Endometrial microvascular endothelial cells (primary cell): Measurements from ENCODE around the gene HIGD1B. TPM values are rescaled to one million over a fixed set of nuclear protein-coding genes. Genes with fewer than 3 reads are reported as not detected.

Experiments used
- in situ Hi-C: cut with HindIII; loops from 2 replicates; pipeline ENCODE4 v1.10.0; 2017; ENCODE audit warnings: low sequenced_read_pairs, low pct_unique_long_range_greater_than_20kb; ENCODE audit errors: inconsistent ontology term
- total RNA-seq: library from RNA; depleted of rRNA; stranded (reverse); fragments of >200 nt; gene quantifications from one replicate; pipeline ENCODE4 v1.2.3, GENCODE V29; 2015; ENCODE audit errors: inconsistent ontology term

The HIGD1B gene
- total RNA-seq, 1 donor from 2014 or later: not detected

GRCh38 chr17:44830359-44831288, 17.1 kb upstream of the HIGD1B start:
- in situ Hi-C loops: no loop called here

GRCh38 chr17:44831371-44831770, 16.3 kb upstream of the HIGD1B start:
- in situ Hi-C loops: no loop called here

- in situ Hi-C loops: no loop called here
These were observed 14.9 kb upstream of the HIGD1B start for GRCh38 chr17:44832805-44833204.

DNA sequence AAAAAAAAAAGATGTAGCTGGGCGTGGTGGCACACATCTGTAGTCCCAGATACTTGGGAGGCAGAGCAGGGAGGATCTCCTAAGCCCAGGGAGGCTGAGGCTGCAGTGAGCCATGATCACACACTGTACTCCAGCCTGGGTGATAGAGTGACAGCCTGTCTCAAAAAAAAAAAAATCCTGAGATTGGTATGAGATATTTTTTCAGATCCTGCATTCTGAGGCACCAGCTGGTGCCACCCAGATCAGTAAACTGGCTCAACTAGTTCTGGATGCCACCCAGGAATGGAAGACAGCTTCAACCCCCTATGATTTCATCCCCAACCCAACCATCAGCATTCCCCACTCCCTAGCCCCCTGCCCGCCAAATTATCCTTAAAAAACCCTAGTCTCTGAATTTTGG, 10.5 kb upstream of the HIGD1B start:
- in situ Hi-C loops: no loop called here

DNA sequence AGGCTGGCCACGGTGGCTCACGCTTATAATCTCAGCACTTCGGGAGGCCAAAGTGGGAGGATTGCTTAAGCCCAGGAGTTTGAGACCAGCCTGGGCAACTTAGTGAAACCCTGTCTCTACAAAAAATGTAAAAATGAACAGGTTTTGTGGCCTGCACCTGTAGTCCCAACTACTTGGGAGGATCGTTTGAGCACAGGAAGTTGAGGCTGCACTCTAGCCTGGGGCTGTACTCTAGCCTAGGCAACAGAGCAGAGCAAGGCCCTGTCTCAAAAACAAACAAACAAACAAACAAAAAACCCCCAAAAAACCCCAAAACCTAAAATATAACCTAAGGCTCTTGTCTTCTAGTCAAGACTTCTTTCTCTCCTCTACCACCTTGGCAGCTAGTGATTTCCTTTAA, 7.4 kb upstream of the HIGD1B start:
- in situ Hi-C loops: no loop called here

GRCh38 chr17:44840936-44841335, 6.7 kb upstream of the HIGD1B start:
- in situ Hi-C loops: no loop called here

- in situ Hi-C loops: no loop called here
These were observed 4.9 kb upstream of the HIGD1B start for GRCh38 chr17:44842748-44843147.

DNA sequence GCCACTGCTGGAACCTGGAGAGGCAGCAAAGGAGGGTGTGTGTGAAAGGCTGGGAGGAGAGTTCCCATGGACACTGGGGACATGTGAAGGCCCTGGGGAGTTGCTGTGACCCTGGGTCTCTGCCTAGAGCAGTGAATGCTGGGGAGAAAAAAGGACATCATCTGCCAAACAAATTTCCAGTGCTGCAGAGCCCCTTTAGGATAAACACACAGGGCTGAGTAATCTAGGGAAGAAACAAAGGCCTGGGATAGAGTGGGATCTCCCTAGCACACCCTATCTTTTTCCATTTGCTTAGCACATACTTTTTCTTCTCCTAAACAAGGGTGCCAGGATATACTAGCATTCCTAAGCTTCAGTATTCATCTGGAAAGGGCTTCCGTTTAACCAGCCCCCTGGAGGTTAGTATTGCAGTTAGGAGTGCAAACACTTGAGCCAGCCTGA, 3.3 kb upstream of the HIGD1B start:
- in situ Hi-C loops: no loop called here

- in situ Hi-C loops: no loop called here
These were observed 1.5 kb upstream of the HIGD1B start for GRCh38 chr17:44846206-44846605.

DNA sequence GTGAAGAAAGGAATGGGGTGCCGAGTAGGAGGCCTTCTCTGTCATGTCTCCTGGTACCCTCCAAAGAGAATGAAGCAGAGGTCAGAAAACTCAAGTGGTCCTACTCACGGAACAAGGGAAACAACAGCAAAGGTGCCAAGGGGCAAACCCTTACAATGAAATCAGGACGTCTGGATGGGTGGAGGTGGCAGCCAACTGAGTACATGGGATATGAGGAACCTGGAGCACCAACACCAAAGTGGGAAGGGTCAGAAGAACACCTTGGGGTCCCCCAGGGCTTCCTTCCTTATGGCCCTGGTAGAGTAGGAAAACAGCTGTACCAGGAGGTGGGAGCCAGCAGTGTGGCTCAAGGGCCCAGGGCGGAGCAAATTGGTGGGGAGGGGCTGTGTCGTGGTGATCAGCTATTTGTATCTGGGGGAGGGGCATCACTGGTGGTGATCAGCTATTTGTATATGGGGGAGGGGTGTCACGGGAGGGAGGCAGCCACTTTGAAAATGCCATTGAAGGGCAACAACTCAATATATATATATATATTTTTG, 643 bp downstream of the HIGD1B start:
- in situ Hi-C loops: no loop called here

DNA sequence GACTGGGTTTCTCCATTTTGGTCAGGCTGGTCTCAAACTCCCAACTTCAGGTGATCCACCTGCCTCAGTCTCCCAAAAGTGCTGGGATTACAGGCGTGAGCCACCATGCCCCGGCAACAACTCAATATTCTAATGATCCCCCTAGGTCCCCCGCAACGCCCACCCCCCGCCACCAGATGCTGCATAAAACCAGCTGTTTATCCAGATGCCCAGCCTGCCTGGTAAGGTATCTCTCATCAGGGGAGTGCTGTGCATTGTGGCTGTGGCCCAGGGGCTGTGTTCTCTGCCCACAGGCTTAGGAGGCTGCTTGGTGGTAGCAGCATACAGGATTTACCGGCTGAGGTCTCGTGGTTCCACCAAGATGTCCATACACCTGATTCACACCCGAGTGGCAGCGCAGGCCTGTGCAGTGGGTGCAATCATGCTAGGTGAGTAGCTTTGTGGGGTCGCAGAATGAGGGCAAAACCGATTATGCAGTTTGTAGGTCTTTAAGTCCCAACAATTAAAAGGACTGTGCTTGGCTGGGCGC, 1.3 kb downstream of the HIGD1B start:
- in situ Hi-C loops: no loop called here

GRCh38 chr17:44850025-44850424, 2.3 kb downstream of the HIGD1B start:
- in situ Hi-C loops: no loop called here

DNA sequence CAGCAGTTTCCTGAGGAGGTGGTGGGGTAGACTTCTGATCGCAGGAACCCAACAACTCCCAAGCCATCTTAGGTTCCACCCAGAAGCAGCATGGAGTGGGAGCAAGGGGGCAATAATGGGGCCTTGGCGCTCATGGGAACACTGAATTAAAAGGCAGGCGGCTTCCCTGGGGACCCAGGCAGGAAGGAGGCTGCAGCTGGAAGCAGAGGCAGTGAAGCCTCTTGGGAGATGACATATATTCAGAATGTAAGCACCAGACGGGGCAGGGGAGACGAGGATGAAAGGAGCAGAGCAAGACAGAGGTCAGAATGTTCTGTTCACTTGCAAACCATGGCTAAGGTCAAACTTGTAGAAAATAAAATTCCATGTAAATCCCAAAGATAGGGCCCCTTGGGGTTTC, 2.9 kb downstream of the HIGD1B start:
- in situ Hi-C loops: no loop called here

GRCh38 chr17:44854192-44854591, 6.5 kb downstream of the HIGD1B start:
- in situ Hi-C loops: no loop called here

- in situ Hi-C loops: no loop called here
These were observed 12.0 kb downstream of the HIGD1B start for GRCh38 chr17:44859701-44860100.

DNA sequence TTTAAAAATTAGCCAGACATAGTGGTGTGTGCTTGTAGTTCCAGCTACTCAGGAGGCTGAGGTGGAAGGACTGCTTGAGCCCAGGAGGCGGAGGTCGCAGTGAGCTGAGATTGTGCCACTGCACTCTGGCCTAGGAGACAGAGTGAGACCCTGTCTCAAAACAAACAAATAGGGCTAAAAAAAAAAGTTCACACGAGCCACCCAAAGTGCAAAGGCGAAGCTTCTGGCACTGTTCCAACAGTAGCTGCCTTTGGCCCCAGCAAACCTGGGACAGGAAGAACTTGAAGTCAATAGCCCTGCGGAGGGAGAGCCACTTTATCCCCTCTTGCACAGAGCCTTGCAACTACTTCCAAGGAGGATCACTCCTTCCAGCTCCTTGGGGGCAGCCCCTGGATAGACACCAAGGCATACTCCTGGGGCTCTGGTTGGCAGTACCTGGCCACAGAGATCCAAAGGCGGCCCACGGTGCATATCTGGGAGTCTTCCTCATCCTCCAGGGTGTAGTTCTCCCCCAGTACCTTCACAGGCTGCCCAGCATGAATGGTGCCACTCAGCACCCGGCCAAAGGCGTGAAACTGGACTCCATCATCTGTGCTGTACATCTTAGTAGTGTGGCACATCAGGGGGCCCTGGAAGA, 14.7 kb downstream of the HIGD1B start:
- in situ Hi-C loops: no loop called here

DNA sequence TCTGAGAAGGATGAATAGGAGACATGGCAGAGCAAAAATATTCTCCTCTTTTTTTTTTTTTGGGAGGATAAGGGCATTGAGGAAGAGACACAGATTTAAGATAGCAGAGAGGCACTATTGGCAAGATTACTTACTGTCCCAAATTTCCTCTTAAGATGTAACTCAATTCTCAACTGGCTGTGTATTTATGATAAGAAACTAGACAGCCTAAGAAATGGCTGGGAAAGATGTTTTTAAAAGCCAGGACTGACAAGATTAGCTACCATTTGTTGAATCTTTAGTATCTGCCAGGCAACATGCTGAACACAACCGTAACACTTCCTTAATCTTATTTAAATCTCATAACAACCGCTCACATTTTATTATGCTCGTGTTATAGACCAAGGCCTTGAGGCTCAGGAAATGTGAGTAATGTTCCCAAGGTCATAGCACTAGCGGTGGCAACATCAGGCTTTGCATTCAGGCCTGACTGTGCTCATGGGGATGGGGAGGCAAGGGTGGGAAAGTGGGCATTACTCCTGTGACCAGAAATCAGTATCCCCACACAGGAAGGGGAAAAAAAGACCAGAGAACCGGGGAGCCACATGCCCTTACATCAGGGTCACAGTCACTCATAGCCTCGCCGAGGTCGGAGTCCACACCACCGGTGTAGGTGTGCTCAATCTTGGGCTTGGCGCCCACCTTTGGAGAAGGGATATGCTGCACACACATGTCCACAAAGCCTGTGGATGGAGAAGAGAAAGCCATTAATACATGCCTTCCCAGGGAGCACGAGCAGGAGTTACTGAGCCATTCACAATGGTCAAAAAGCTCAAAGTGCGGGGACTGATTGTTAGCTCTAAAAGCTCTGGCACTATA, 15.6 kb downstream of the HIGD1B start:
- in situ Hi-C loops: no loop called here

GRCh38 chr17:44864831-44865230, 17.1 kb downstream of the HIGD1B start:
- in situ Hi-C loops: no loop called here

DNA sequence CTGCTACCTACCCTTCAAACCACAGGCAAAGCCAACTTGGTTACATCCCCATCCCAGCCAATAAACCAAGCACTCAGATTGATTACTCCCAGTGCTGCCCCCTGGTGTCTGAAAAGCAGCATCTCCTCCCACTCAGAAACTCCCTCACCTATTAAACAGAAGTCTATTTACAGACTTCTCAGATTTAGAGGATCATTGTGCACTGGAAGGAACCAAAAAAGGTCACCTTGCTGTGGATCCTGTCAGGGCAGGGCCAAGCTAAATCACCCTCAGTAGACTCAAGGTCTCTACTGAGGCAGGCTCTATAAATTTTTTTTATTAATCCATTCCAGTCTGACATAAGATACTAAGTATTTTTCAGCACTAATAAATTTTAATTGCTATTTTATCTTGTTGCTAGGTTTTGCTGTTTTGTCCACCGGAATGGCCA, 17.6 kb downstream of the HIGD1B start:
- in situ Hi-C loops: no loop called here
